ENCODE results near the gene RAD50. TPM values are rescaled to one million over a fixed set of nuclear protein-coding genes. Genes with fewer than 3 reads are reported as not detected.
"Not testable (repeated sequence)": the region's sequence is repeated elsewhere in the genome, so short reads cannot be mapped to it uniquely, and the experiment has no call there.

Gene RAD50
- total RNA-seq, 2 donors from 2014 or later: 35.9 to 36.3 TPM

- no peak for DNase-seq
- no peak for ATAC-seq
- intact Hi-C loops (cut with DNase I, micrococcal nuclease): no loop called here
Observed at GRCh38 chr5:132681476-132681831, 124.7 kb downstream of the RAD50 start.

DNA sequence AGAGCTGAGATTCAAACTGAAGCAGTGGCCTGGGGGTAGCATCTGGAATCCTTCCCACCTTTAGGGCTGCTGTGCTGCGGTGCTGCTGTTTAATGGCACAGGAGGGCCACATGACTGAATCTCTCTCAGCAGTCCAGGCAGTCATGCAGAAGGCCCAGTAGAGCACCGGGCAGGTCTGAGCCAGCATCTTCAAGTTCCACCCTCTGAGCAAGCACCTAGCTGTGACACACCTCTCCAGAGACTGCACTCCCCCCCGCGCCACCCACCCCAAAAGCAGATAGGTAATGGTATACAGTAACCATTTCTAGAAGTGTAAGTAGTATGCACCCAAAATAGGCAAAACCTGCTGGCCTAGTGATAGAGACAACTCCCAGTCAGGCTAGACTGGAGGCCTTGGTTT is 125.2 kb downstream of the RAD50 start:
- DNase-seq (no peak), ATAC-seq (no peak)
- intact Hi-C loops (cut with DNase I, micrococcal nuclease): no loop called here

DNA sequence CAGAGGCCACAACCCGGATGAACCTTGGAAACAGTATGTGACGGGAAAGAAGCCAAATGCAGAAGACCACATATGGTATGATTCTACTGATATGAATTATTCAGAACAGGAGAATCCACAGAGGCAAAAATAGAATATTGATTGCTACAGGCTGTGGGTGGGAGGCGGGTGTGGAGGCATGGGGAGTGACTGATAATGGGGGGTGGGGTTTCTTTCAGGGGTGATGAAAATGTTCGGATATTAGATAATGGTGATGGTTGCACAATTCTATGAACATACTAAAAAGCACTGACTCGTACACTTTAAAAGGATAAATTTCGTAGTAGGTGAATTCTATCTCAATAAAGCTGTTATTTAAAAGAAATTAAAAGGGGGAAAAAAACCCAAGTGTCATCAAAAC is 127.7 kb downstream of the RAD50 start:
- no peak for ATAC-seq
- intact Hi-C loops (cut with DNase I, micrococcal nuclease): no loop called here
- DNase-seq: no peak

DNA sequence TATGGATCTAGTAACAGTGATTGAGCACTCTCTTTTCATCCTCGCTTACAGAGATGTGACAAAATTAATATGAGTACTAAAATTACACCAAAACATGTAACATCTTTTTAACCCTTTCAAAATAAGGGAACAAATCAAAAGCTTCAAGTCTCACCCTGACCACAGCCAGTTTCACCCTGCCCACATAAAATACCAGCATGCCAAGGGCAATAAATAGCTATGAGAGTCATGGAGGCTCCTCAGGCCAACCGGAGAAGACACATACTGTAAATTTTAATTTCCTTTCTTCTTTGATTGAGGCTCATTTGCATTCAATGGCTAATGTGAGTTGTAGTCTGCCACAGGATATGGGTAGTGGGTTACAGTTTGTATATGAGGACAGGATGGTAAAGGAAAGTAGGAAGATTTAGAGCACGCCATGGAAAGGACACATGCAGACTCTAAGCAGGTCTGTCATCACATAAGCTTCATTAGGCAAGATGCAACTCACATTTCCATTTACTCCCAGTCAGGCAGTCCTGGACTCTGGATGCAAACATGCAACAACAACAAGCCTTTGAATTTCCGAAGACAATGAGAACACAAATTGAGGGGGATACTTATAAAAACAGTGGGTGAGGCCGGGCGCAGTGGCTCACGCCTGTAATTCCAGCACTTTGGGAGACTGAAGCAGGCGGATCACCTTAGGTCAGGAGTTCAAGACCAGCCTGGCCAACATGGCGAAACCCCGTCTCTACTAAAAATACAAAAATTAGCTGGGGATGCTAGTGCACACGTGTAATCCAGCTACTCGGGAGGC is 128.3 kb downstream of the RAD50 start:
- no peak for DNase-seq
- intact Hi-C loops (cut with DNase I, micrococcal nuclease): no loop called here
- no peak for ATAC-seq

DNA sequence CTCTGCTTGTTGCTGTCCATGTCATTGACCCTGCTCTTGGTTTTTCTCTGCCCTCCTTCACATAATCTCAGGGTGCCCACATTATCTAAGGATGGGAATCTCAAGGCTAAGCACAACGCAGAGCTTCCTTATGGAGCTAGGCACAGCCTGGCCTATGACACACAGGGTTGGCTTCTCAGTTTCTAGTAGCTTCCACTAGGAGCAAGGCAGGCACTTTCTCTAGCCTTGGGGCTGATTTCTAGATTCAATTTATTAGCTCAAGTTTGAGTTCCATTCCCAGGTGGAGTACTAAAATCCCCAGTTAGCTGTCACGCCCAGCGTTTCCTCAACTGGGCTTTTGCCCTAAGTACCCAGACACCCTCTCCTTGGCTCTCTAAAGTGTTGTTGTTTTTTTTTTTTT is 129.4 kb downstream of the RAD50 start:
- DNase-seq (no peak), ATAC-seq (no peak)
- intact Hi-C loops (cut with DNase I, micrococcal nuclease): no loop called here

GRCh38 chr5:132687995-132688394 is 131.2 kb downstream of the RAD50 start:
- ATAC-seq (no peak), DNase-seq (no peak)
- intact Hi-C loops (cut with DNase I, micrococcal nuclease): no loop called here

GRCh38 chr5:132688536-132689339 is 132.0 kb downstream of the RAD50 start:
- DNase-seq (no peak), ATAC-seq (no peak)
- intact Hi-C loops (cut with DNase I, micrococcal nuclease): no loop called here

- intact Hi-C loops (cut with DNase I, micrococcal nuclease): no loop called here
- ATAC-seq: no peak
Observed at GRCh38 chr5:132689513-132689912, 132.7 kb downstream of the RAD50 start.

GRCh38 chr5:132690156-132690555 is 133.4 kb downstream of the RAD50 start:
- intact Hi-C loops (cut with DNase I, micrococcal nuclease): no loop called here
- no peak for DNase-seq
- no peak for ATAC-seq

More at GRCh38 chr5:132689513-132689912, 132.7 kb downstream of the RAD50 start:
- no peak for DNase-seq

- DNase-seq; intact Hi-C loops (cut with DNase I, micrococcal nuclease); ATAC-seq: not testable (repeated sequence)
Observed at GRCh38 chr5:132691755-132692631, 135.2 kb downstream of the RAD50 start.

GRCh38 chr5:132692632-132692967 is 135.8 kb downstream of the RAD50 start:
- DNase-seq (no peak), ATAC-seq (no peak)
- intact Hi-C loops (cut with DNase I, micrococcal nuclease): no loop called here

Other genes starting within 250 kb of the RAD50 start
- gene SLC22A5, start 187.3 kb upstream of the RAD50 start, total RNA-seq: 10 to 100 TPM; 35.2 to 59.3 TPM
- gene IRF1, start 66.2 kb upstream of the RAD50 start, total RNA-seq: 100 to 1,000 TPM in 1 of 2 donors, 10 to 100 TPM in 1; 97.7 to 126 TPM
- not detected for gene IL5, start 13.5 kb upstream of the RAD50 start, total RNA-seq
- not detected for gene IL13, start 101.2 kb downstream of the RAD50 start, total RNA-seq
- gene IL4, start 117.0 kb downstream of the RAD50 start, total RNA-seq: not detected
- 1 to 10 TPM; 3.9 to 6.1 TPM for gene KIF3A, start 180.6 kb downstream of the RAD50 start, total RNA-seq
- gene CCNI2, start 190.4 kb downstream of the RAD50 start, total RNA-seq: 10 to 100 TPM; 11.4 to 13.4 TPM
- gene SEPTIN8, start 220.3 kb downstream of the RAD50 start, total RNA-seq: 10 to 100 TPM; 58.7 to 59.6 TPM